ENCODE data around the gene KIF18A. TPM values are rescaled to one million over a fixed set of nuclear protein-coding genes. Genes with fewer than 3 reads are reported as not detected.

The KIF18A gene
- total and polyA plus RNA-seq, 2 of the 13 experiments (the other 11 are each of a cell fraction or from before 2014, with no cell fraction given) = 3.4 to 14.4 TPM

DNA sequence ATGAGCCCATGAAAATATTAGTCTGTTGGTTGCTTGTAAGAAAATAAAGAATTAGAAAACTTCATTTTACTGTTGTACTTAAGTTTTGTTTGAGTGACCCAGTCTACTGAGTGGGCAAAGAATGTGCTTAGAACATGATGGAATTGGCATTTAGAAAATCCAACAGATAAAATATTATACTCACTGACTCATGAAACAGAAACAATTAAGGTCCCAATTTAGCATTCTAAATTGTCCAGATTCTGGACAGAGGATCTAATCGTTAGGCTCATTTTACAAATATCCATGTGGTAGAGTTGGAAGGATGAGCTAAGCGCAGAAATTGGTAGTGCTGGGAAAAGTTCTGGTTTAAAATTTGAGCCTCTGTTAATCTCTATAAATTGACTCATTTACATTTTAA lies 45.6 kb upstream of the KIF18A start:
- TF ChIP-seq ZNF496 (CRISPR knock-in tag; IDR thresholded peaks at IDR 0.05; ENCODE audit: insufficient replicate concordance) (no peak), SRY (CRISPR knock-in tag; IDR thresholded peaks at IDR 0.05) (no peak), ZSCAN30 (CRISPR knock-in tag; IDR thresholded peaks at IDR 0.05) (no peak), MAFG (CRISPR knock-in tag; IDR thresholded peaks at IDR 0.05) (no peak), MBNL3 (CRISPR knock-in tag; conservative IDR thresholded peaks at IDR 0.05) (no peak), TBL1XR1 (IDR thresholded peaks at IDR 0.05; ENCODE audit: borderline replicate concordance, low read length, partially characterized antibody) (no peak), ZMAT3 (CRISPR knock-in tag; conservative IDR thresholded peaks at IDR 0.05) (no peak), EZH2 (conservative IDR thresholded peaks at IDR 0.05; ENCODE audit: low read depth, low read length) (no peak), ZNF256 (CRISPR knock-in tag; conservative IDR thresholded peaks at IDR 0.05) (no peak), ZNF780A (CRISPR knock-in tag; IDR thresholded peaks at IDR 0.05) (no peak), ZNF501 (CRISPR knock-in tag; IDR thresholded peaks at IDR 0.05) (no peak), BORCS8-MEF2B (CRISPR knock-in tag; IDR thresholded peaks at IDR 0.05) (no peak)
- TF ChIP-seq, protein P1, sequence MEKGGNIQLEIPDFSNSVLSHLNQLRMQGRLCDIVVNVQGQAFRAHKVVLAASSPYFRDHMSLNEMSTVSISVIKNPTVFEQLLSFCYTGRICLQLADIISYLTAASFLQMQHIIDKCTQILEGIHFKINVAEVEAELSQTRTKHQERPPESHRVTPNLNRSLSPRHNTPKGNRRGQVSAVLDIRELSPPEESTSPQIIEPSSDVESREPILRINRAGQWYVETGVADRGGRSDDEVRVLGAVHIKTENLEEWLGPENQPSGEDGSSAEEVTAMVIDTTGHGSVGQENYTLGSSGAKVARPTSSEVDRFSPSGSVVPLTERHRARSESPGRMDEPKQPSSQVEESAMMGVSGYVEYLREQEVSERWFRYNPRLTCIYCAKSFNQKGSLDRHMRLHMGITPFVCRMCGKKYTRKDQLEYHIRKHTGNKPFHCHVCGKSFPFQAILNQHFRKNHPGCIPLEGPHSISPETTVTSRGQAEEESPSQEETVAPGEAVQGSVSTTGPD (CRISPR knock-in tag; IDR thresholded peaks at IDR 0.05) = no peak
- TF ChIP-seq, protein P2, sequence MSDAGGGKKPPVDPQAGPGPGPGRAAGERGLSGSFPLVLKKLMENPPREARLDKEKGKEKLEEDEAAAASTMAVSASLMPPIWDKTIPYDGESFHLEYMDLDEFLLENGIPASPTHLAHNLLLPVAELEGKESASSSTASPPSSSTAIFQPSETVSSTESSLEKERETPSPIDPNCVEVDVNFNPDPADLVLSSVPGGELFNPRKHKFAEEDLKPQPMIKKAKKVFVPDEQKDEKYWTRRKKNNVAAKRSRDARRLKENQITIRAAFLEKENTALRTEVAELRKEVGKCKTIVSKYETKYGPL (CRISPR knock-in tag; IDR thresholded peaks at IDR 0.05) = no peak
- H3K4me1 ChIP-seq (ENCODE audit: insufficient read depth, low read length) = no peaks in the 10 kb centered on the region
- no peak overlapping the region for H2AFZ ChIP-seq (ENCODE audit: low read length)
- H3K27ac ChIP-seq (ENCODE audit: extremely low read length, insufficient read depth, low read length) = no peak overlapping the region
- no peaks in the 10 kb centered on the region for H3K27me3 ChIP-seq (ENCODE audit: control insufficient read depth in 1 of 2, insufficient read depth in 2 of 2, low read length in 2 of 2)
- H4K20me1 ChIP-seq (ENCODE audit: insufficient read depth, low read length) = no peaks in the 10 kb centered on the region
- peaks cover 1 to 17% of the 10 kb centered on the region in 2 experiments; a peak in 2 of 5 replicates for H3K36me3 ChIP-seq (replicated peaks in 1 of 2; ENCODE audit: control insufficient read depth in 1 of 2, insufficient read depth in 2 of 2, low read length in 2 of 2)
- BruUV-seq (replicated peaks) = no TSS peak
- H3K9ac ChIP-seq (ENCODE audit: insufficient read depth, low read depth, low read length) = no peak overlapping the region
- POLR2A ChIA-PET = no interaction called here
- DNase-seq (ENCODE audit: low spot score) (no peak), FAIRE-seq (no peak), ATAC-seq (no peak)
- CTCF ChIA-PET (ENCODE audit: low intra/inter-chr PET ratio, low total read pairs) = no interaction called here
- no peak overlapping the region for H3K4me2 ChIP-seq (ENCODE audit: low read depth, low read length)
- intact Hi-C loops (cut with micrococcal nuclease; ENCODE audit: unreplicated experiment) = no loop called here
- no peaks in the 10 kb centered on the region for H3K79me2 ChIP-seq (ENCODE audit: insufficient read depth, low read length)
- in situ Hi-C loops (cut with HindIII; ENCODE audit: extremely low pct_ligation_motif_present, low pct_unique_long_range_greater_than_20kb) = no loop called here
- 96% methylated on average over 2 of the region's 2 CpGs for WGBS (ENCODE audit: low lambda C conversion rate)
- no peak overlapping the region for H3K4me3 ChIP-seq (replicated peaks in 1 of 3; ENCODE audit: insufficient read depth in 1 of 3, low read depth in 2 of 3, low read length in 3 of 3)
- H3K9me3 ChIP-seq (ENCODE audit: low read length) = no peaks in the 10 kb centered on the region
